ENCODE data around the gene ATG16L1. TPM values are rescaled to one million over a fixed set of nuclear protein-coding genes. Genes with fewer than 3 reads are reported as not detected.

The ATG16L1 gene
- total RNA-seq, 1 experiment from 2014 or later: 42.0 TPM

GRCh38 chr2:233242231-233242927, 9.1 kb upstream of the ATG16L1 start:
- H3K18ac ChIP-seq (ENCODE audit: insufficient read length, low read depth, low read length): no peak overlapping the region
- Mint-ChIP-seq H3K27ac (no peak overlapping the region), H3K9me3 (0 out of 5 replicates have a peak, but pooled peaks cover 0 to 2% of the 10 kb centered on the region in 2 experiments), H3K27me3 (ENCODE audit: low read depth) (peaks cover 1% of the 10 kb centered on the region; the same call in 1 of the 2 replicates), H3K4me1 (no peaks in the 10 kb centered on the region), H3K36me3 (ENCODE audit: insufficient read depth in 1 of 3, low read depth in 3 of 3) (no peaks in the 10 kb centered on the region; a peak in 1 of 7 replicates), H3K4me3 (no peak overlapping the region)
- H3K4me1 ChIP-seq (ENCODE audit: insufficient read depth, low read length): no peaks in the 10 kb centered on the region
- no peak overlapping the region for H2BK5ac ChIP-seq (ENCODE audit: insufficient read length, low read length)
- no peak overlapping the region for H4K5ac ChIP-seq (ENCODE audit: insufficient read length, low read depth, low read length)
- H4K20me1 ChIP-seq (ENCODE audit: control insufficient read depth, insufficient read depth, insufficient read length): no peaks in the 10 kb centered on the region
- no peak overlapping the region for H3K4me2 ChIP-seq (ENCODE audit: insufficient read depth, insufficient read length, low read length)
- no peaks in the 10 kb centered on the region for H3K9me3 ChIP-seq (ENCODE audit: control insufficient read depth, low read depth, low read length)
- no peak overlapping the region for H2AK5ac ChIP-seq (ENCODE audit: insufficient read length, low read length)
- H2AFZ ChIP-seq (ENCODE audit: low read length): no peak overlapping the region
- H3K4ac ChIP-seq (ENCODE audit: low read depth, low read length): no peak overlapping the region
- H3K14ac ChIP-seq (ENCODE audit: insufficient read depth, low read length): no peak overlapping the region
- no peak for DNase-seq
- H2BK20ac ChIP-seq (ENCODE audit: low read depth, low read length, poor library complexity, severe bottlenecking): no peak overlapping the region
- H2BK15ac ChIP-seq (ENCODE audit: low read depth, low read length): no peak overlapping the region
- no peak overlapping the region for H3K27ac ChIP-seq (ENCODE audit: insufficient read length, low read depth, low read length)
- TF ChIP-seq CTCF (conservative IDR thresholded peaks at IDR 0.05): no peak
- no peaks in the 10 kb centered on the region for H3K79me2 ChIP-seq (ENCODE audit: insufficient read depth, low read length)
- H4K91ac ChIP-seq (ENCODE audit: insufficient read length, low read depth, low read length): no peak overlapping the region
- H3K79me1 ChIP-seq (ENCODE audit: insufficient read depth, low read depth, low read length, poor library complexity, severe bottlenecking): no peaks in the 10 kb centered on the region
- H3K23ac ChIP-seq (ENCODE audit: insufficient read length, low read depth, low read length): no peak overlapping the region
- no peak overlapping the region for H2BK12ac ChIP-seq (ENCODE audit: insufficient read length, low read depth, low read length)
- no peaks in the 10 kb centered on the region for H3K27me3 ChIP-seq (ENCODE audit: insufficient read depth, low read length)
- no peak overlapping the region for H3K56ac ChIP-seq (ENCODE audit: insufficient read length, low read depth, low read length)
- no peak overlapping the region for H4K8ac ChIP-seq (replicated peaks; ENCODE audit: insufficient read length, low read depth, low read length)
- H3K23me2 ChIP-seq (ENCODE audit: insufficient read length, low read depth, low read length, poor library complexity, severe bottlenecking): no peaks in the 10 kb centered on the region
- no peak overlapping the region for H2BK120ac ChIP-seq (ENCODE audit: low read depth, low read length, poor library complexity, severe bottlenecking)
- no peak overlapping the region for H3T11ph ChIP-seq (ENCODE audit: low read length)
- WGBS (ENCODE audit: extremely low coverage, insufficient read length, low lambda C conversion rate): no CpG with 5 or more reads among the region's 14 CpGs
- H3K9ac ChIP-seq (ENCODE audit: extremely low read depth, insufficient read length, low read length): no peak overlapping the region

Measured in H9 (cell line).